NCI-H748 treated with DMSO at 0.1 percent for 48 hours (cell line): Measurements from ENCODE around the gene SARS1.

ENCODE experiments used
- DNase-seq: peaks from one replicate; lab custom pipeline; 2025; lab: John Stamatoyannopoulos, UW

The SARS1 gene

DNA sequence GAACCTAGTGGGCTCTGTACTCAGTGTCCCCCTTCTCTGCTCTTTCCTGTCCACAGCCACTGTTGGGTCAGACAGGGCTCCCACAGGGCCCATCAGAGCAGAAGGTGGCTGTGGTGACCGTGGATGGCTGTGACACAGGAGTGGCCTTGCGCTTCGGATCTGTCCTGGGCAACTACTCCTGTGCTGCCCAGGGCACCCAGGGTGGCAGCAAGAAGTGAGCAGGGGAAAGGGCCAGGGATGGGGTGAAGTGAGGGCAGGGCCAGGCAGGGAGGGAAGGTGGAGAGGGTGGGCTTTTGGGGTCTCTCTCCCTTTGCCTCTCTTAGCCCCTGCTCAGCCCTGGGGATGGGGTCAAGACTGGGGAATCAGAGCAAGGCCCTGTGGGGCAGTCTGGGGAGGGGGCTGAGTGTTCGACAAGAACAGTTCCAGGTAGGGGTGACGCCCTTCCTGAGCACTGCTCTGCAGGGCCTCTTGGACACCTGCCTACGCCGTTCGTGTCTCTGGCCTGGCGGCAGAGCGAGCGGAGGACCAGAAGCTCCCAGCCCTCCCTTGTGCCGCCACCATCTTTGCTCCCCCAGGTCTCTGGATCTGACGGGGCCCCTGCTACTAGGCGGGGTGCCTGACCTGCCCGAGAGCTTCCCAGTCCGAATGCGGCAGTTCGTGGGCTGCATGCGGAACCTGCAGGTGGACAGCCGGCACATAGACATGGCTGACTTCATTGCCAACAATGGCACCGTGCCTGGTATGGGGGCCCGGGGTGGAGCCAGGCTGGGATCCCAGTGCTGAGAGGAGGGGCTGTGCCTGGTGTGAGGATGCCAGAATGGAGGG is 48.7 kb downstream of the SARS1 start:
- DNase-seq, result no peak

DNA sequence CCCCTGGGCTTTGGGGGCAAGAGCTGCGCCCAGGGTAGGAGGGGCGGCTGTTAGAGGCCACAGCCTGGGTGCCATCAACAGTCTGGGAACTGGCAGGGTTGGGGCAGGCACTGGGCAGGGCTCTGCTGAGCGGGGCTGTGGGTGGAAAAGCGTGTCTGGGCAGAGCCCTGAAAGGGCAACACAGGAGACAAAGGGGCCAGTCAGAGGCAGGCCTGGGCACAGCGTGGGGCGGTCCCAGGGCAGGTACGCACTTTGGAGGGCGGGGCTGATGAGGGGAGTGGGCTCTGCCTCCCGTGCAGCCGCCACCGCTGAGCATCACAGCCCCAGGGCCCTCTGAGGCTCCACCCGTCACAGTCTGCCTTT is 49.5 kb downstream of the SARS1 start:
- no peak for DNase-seq

DNA sequence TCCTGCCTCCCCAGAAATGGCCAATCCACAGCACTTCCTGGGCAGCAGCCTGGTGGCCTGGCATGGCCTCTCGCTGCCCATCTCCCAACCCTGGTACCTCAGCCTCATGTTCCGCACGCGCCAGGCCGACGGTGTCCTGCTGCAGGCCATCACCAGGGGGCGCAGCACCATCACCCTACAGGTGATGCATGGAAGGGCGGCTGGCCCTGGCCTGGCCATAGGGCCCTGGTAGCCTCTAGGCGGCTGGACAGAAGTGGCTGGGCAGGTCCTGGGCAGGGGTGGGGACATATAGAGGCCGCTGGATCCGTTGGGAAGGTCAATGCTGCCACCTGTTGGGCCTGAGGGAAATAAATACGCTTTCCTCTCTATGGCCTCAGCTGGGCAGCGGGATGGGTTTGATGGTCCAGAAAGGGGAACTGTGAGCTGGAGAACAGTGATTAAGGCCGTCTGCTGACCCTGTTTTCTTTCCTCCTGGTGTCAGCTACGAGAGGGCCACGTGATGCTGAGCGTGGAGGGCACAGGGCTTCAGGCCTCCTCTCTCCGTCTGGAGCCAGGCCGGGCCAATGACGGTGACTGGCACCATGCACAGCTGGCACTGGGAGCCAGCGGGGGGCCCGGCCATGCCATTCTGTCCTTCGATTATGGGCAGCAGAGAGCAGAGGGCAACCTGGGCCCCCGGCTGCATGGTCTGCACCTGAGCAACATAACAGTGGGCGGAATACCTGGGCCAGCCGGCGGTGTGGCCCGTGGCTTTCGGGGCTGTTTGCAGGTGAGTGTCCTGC is 50.1 kb downstream of the SARS1 start:
- peak; percentile 41 for DNase-seq

DNA sequence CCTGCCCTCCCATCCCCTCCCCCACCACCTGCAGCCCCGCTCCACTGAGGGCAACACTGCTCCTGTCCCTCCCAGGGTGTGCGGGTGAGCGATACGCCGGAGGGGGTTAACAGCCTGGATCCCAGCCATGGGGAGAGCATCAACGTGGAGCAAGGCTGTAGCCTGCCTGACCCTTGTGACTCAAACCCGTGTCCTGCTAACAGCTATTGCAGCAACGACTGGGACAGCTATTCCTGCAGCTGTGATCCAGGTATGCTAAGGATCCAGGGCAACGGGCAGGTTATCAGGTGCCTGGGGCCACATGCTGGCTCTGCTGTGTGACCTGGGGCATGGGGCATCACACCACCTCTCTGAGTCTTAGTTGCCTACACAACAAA is 50.6 kb downstream of the SARS1 start:
- no peak for DNase-seq

DNA sequence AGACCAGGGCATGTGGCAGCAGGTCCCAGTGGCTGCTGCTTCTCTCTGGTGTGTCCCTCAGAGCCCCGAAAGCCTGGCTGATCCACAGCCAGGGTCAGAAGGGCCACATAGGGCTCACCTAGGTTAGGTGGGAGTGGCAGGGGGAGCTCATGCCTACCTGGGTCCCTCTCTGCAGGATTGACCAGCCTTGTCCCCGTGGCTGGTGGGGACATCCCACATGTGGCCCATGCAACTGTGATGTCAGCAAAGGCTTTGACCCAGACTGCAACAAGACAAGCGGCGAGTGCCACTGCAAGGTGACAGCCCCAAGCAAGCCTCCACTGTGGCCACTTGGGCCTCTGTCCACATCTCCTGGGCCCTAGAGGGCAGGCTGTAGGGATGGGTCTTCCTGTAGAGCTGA is 51.3 kb downstream of the SARS1 start:
- DNase-seq, result no peak

DNA sequence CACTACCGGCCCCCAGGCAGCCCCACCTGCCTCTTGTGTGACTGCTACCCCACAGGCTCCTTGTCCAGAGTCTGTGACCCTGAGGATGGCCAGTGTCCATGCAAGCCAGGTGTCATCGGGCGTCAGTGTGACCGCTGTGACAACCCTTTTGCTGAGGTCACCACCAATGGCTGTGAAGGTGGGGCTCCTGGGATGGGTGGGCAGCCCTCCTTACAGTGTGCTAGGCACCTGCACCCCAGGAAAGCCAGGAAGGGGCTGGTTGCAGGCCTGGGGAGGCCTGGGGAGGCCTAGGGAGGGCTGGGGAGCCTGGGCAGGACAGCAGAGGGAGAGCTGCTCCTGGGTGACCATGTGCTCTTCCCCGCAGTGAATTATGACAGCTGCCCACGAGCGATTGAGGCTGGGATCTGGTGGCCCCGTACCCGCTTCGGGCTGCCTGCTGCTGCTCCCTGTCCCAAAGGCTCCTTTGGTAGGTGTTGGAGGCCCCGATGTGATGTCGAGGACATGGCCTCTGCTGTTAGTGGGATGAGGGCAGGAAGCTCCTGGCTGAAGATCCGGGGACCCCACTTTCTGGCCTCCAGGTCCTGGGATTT is 52.1 kb downstream of the SARS1 start:
- no peak for DNase-seq

DNA sequence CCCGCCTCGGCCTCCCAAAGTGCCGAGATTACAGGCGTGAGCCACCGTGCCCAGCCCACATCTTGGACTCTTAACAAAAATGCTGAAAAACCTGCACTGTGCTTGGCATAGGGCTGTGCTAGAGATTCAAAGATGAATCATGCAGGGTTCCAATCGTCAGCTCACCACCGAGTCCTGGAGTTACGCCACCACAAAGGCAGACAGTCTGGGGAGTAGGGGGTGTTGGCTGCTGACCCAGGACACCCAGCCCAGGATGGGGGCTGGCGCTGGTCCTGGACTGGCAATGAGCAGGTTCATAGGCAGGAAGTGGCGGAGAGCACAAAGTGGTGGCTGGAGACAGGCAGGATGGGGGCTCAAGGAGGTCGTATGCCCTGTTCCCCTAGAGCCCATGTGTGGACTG is 53.2 kb downstream of the SARS1 start:
- no peak for DNase-seq

DNA sequence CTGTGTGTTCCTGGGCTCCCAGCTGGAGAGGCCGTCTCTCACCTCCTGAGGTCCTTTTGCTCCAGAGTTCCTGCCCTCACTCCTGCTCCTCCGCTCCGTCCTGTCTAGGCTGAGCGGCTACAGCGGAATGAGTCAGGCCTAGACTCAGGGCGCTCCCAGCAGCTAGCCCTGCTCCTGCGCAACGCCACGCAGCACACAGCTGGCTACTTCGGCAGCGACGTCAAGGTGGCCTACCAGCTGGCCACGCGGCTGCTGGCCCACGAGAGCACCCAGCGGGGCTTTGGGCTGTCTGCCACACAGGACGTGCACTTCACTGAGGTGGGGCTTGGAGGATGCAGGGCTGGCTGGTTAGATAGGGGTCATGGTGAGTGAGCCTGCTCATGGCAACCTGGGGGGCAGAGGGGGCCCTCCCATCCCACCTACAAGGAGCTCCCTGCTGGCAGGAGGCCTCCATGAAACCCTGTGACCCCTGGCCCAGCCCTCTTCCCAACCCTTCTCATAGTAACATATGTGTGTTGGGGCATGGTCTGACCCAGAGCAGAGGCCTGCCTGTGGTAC is 54.1 kb downstream of the SARS1 start:
- DNase-seq, result no peak

DNA sequence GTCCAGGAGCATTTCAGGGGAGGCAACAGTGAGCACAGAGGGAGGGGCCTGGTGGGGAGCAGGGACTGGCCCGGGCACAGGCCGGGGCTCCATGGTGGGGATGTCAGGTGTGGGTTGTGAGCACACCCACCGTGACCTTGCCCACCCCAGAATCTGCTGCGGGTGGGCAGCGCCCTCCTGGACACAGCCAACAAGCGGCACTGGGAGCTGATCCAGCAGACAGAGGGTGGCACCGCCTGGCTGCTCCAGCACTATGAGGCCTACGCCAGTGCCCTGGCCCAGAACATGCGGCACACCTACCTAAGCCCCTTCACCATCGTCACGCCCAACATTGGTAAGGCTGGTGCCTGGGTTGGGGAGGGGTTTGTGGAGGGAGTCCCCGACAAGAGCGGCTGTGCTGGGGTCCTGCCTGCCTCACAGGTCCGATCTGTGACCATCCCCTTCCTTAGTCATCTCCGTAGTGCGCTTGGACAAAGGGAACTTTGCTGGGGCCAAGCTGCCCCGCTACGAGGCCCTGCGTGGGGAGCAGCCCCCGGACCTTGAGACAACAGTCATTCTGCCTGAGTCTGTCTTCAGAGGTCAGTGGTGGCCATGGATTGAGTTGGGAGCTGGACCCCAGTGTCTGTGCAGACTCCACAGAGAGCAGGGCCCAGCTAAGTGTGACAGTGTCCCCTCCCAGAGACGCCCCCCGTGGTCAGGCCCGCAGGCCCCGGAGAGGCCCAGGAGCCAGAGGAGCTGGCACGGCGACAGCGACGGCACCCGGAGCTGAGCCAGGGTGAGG is 54.9 kb downstream of the SARS1 start:
- no peak for DNase-seq

DNA sequence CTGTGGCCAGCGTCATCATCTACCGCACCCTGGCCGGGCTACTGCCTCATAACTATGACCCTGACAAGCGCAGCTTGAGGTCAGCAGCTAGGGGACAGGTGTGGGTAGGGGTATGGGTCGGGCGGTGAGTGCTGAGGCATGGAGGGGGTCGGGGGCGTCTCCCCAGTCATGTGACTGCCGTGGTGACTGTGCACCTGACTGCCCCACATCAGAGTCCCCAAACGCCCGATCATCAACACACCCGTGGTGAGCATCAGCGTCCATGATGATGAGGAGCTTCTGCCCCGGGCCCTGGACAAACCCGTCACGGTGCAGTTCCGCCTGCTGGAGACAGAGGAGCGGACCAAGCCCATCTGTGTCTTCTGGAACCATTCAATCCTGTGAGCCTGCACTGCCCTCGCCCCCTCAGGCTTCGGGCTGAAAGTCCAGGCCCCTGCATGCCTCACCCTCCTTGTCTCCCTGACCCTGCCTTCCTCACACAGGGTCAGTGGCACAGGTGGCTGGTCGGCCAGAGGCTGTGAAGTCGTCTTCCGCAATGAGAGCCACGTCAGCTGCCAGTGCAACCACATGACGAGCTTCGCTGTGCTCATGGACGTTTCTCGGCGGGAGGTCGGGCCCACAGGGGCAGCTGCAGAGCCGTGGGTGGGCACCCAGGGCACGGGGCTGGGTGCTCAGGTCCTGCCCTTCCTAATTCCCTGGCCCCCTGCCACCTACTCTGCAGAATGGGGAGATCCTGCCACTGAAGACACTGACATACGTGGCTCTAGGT is 55.7 kb downstream of the SARS1 start:
- no peak for DNase-seq

DNA sequence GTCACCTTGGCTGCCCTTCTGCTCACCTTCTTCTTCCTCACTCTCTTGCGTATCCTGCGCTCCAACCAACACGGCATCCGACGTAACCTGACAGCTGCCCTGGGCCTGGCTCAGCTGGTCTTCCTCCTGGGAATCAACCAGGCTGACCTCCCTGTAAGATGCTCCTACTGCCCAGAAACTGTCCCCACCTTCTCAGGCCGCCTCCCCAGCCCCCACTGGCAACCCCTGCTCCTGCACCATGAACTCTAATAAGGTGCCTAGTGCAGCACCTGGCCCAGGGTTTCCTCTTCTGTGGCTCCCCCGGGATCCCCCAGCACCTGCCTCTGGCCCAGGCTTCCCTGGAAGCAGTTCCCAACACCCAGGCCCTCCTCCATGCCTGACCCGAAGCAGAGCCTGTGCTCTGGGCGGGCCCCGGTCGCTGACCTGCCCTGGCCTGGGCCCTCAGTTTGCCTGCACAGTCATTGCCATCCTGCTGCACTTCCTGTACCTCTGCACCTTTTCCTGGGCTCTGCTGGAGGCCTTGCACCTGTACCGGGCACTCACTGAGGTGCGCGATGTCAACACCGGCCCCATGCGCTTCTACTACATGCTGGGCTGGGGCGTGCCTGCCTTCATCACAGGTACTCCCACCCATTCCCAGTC is 56.4 kb downstream of the SARS1 start:
- DNase-seq, result no peak

DNA sequence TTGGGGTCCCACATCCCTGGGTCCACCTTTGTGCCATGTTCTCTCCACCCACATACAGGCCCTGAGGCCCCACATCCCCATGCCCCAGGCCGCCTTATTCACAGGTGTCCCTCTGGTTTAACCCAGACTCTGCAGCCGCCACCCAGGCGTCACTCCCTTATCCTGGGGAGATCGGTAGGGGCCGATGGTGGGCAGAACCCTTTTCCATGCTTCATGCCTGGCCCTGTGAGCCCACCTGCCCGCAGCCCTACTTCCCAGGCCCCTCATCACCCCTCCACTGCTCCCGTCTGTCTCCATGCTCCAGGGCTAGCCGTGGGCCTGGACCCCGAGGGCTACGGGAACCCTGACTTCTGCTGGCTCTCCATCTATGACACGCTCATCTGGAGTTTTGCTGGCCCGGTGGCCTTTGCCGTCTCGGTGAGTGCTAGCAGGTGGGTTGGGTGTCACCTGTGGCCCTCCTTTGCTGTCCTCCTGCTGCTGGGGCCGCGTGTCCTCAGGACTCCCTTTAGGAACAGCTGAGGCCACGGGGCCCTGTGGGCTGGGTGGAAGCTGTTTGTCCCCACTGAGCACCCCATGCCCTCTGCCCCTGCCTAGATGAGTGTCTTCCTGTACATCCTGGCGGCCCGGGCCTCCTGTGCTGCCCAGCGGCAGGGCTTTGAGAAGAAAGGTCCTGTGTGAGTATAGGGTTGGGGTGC is 57.1 kb downstream of the SARS1 start:
- no peak for DNase-seq

DNA sequence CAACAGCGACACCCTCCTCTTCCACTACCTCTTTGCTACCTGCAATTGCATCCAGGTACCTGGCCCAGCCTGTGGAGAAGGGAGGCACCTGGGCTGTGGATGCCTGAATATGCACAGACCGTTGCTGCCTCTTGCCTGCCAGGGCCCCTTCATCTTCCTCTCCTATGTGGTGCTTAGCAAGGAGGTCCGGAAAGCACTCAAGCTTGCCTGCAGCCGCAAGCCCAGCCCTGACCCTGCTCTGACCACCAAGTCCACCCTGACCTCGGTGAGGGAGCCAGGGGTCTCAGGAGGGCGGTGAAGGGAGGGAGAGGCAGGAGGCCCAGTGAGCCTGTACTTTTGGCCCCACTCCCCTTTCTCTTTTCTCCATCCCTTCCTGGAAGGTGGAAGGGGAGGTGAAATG is 57.7 kb downstream of the SARS1 start:
- no peak for DNase-seq

DNA sequence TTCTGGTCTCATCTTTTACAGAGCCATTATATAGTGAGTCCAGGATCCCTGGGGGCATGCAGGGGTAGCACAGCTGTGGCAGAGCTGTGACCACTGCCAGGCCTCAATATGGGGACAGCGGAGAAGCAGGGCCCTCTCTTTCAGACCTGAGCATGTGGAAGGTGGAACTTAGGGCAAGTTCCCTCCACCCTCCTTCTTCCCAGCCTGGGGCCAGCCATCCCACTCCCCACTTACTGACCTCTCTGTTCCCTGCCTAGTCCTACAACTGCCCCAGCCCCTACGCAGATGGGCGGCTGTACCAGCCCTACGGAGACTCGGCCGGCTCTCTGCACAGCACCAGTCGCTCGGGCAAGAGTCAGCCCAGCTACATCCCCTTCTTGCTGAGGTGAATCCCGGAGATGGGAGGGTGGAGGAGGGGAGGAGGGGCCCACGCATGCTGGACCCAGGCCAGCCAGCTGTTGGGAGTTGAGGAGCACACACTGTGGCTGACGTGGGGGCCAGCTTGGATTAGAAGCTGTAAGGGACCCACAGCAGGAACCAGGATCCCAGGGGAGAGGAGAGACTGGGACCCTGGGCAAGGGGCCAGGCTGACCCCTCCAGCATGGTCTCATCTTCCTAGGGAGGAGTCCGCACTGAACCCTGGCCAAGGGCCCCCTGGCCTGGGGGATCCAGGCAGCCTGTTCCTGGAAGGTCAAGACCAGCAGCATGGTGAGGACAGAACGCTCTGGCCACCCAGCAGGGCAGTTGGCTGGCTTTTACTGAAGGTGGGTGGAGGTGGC is 58.5 kb downstream of the SARS1 start:
- DNase-seq, result no peak

DNA sequence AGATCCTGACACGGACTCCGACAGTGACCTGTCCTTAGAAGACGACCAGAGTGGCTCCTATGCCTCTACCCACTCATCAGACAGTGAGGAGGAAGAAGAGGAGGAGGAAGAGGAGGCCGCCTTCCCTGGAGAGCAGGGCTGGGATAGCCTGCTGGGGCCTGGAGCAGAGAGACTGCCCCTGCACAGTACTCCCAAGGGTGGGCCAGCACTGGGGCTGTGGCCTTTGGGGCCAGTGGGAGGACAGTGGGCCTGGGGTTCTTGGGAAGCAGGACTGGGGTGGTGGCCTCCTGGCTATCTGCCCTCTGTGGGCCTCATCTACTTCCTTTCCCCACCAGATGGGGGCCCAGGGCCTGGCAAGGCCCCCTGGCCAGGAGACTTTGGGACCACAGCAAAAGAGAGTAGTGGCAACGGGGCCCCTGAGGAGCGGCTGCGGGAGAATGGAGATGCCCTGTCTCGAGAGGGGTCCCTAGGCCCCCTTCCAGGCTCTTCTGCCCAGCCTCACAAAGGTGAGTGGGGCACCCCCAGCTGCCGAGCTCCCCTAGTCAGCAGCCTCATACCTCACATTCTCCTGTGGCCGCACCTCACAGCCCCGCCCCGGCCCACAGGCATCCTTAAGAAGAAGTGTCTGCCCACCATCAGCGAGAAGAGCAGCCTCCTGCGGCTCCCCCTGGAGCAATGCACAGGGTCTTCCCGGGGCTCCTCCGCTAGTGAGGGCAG is 59.3 kb downstream of the SARS1 start:
- DNase-seq, result no peak

DNA sequence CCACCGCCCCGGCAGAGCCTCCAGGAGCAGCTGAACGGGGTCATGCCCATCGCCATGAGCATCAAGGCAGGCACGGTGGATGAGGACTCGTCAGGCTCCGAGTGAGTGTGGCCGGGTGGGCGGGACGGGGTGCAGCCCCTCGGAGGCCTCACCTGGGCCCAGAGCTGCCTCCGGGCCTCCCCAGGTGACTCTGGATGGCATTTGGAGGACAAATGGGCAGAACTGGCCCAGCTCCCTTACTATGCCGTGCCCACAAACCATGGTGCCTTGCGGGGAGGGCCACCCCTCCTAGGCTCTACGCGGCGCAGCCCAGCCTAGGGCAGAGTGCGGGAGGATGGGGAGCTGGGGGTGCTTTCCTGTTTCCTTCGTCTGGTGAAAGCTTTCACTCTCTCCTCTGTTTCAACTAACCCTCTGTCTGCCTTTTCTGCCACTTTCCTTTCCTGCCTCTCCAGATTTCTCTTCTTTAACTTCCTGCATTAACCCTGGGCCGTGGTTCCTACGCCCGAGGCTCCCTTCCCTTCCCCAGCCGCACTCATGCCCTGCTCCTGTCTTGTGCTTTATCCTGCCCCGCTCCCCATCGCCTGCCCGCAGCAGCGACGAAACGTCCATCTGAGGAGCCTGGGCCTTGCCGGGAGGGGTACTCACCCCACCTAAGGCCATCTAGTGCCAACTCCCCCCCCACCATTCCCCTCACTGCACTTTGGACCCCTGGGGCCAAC is 60.0 kb downstream of the SARS1 start:
- DNase-seq, result no peak

DNA sequence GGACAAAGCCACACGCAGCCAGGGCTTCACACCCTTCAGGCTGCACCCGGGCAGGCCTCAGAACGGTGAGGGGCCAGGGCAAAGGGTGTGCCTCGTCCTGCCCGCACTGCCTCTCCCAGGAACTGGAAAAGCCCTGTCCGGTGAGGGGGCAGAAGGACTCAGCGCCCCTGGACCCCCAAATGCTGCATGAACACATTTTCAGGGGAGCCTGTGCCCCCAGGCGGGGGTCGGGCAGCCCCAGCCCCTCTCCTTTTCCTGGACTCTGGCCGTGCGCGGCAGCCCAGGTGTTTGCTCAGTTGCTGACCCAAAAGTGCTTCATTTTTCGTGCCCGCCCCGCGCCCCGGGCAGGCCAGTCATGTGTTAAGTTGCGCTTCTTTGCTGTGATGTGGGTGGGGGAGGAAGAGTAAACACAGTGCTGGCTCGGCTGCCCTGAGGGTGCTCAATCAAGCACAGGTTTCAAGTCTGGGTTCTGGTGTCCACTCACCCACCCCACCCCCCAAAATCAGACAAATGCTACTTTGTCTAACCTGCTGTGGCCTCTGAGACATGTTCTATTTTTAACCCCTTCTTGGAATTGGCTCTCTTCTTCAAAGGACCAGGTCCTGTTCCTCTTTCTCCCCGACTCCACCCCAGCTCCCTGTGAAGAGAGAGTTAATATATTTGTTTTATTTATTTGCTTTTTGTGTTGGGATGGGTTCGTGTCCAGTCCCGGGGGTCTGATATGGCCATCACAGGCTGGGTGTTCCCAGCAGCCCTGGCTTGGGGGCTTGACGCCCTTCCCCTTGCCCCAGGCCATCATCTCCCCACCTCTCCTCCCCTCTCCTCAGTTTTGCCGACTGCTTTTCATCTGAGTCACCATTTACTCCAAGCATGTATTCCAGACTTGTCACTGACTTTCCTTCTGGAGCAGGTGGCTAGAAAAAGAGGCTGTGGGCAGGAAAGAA is 61.1 kb downstream of the SARS1 start:
- no peak for DNase-seq
